HS-27A (cell line): Measurements from ENCODE around the gene PKLR.
"Not testable (repeated sequence)": the region's sequence is repeated elsewhere in the genome, so short reads cannot be mapped to it uniquely, and the experiment has no call there.

ENCODE experiments used
- DNase-seq: peaks from one replicate; pipeline ENCODE4 v3.0.0-alpha.2; 2012; ENCODE audit warnings: low read depth, missing footprints

Gene PKLR

DNA sequence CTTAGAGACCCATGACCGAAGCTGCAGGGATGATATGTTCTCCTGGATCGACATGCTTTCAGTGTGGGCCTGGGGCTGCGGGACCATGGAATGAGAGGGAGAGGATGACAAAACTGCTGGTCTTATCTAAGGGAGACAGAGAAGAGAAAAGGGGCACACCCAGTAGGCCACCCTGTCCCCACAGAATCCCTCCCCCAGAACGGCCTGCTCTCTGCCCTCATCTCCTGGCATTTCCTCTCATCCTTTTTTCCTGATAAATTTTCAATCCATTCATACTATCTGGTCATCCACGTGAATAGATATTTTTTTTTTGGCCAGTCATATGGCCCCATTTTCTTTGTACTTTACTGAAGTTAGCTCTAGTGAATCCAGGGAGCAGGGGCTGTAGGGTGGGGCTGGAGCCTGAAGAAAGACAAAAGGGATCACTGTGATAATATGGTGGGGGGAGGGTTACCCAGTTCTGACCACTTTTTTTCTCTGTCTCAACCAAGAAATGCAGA lies at the start of gene PKLR:
PKLR (minus strand) TSS at position 97 of the 500 bp plus-strand sequence; CDS start at position 54, 43 bp downstream.
- no peak for DNase-seq

GRCh38 chr1:155342842-155343241 lies 41.6 kb upstream of the PKLR start:
- DNase-seq = no peak

- DNase-seq = no peak
Measured at GRCh38 chr1:155339515-155340097, 38.4 kb upstream of the PKLR start.

- no peak for DNase-seq
Measured at GRCh38 chr1:155334962-155335361, 33.7 kb upstream of the PKLR start.

DNA sequence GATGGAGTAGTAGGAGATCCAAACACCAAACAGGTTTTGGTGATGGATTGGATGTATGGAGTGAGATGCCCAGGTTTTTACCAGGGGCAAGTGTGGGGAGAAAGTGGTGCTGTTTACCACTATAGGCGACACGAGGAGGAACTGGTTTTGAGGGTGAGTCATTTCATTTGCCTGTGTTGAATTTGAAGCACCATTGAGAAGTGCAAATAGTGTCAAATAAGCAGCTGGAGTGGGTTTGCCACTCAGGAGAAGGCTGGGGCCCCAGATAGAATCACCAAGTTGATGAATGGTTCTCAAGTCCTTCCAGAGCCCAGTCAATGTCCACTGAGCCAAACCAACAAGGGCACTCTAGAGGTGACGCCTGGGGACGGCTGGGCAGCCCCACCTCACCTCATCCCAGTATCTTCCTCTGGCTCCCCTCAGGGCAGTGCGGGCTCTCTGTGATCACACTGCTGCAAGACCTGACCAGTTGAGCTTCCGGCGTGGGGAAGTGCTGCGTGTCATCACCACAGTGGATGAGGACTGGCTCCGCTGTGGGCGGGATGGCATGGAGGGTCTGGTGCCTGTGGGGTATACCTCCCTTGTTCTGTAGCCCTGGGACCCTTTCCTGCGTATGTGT lies 28.9 kb upstream of the PKLR start:
- DNase-seq = no peak

- DNase-seq = not testable (repeated sequence)
Measured at GRCh38 chr1:155328856-155329255, 27.6 kb upstream of the PKLR start.

DNA sequence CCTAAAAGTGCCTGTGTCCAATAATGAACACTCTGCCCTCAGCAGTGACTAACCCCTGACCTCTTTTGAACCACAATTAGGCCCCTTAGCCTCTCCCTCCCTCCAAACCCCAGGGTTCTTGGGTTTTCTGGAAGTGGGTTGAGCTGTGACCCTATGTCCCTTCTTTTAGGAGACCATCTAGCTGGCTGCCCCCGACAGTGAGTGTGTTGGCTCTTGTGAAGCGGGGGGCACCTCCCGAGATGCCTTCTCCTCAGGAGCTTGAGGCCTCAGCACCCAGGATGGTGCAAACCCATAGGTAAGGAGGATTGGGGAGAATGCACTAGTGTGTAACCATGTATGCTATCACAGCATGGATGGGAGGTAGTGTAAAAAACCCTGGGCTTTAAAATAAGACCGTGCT lies 26.7 kb upstream of the PKLR start:
- DNase-seq = no peak

- DNase-seq = no peak
Measured at GRCh38 chr1:155326631-155327037, 25.4 kb upstream of the PKLR start.

- DNase-seq = no peak
Measured at GRCh38 chr1:155326020-155326526, 24.8 kb upstream of the PKLR start.

DNA sequence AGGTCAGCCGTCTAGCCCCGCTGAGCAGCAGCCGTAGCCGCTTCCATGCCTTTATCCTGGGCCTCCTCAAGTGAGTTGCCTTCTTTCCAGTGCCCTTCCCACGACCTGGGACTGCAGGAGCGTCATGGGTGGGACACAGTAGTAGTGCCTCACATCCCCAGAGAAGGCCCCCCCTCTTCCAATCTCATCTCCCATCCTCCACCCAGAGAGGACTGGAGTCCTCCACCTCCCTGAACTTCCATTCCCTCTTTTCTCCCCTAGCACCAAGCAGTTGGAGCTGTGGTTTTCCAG lies 24.3 kb upstream of the PKLR start:
- no peak for DNase-seq

DNA sequence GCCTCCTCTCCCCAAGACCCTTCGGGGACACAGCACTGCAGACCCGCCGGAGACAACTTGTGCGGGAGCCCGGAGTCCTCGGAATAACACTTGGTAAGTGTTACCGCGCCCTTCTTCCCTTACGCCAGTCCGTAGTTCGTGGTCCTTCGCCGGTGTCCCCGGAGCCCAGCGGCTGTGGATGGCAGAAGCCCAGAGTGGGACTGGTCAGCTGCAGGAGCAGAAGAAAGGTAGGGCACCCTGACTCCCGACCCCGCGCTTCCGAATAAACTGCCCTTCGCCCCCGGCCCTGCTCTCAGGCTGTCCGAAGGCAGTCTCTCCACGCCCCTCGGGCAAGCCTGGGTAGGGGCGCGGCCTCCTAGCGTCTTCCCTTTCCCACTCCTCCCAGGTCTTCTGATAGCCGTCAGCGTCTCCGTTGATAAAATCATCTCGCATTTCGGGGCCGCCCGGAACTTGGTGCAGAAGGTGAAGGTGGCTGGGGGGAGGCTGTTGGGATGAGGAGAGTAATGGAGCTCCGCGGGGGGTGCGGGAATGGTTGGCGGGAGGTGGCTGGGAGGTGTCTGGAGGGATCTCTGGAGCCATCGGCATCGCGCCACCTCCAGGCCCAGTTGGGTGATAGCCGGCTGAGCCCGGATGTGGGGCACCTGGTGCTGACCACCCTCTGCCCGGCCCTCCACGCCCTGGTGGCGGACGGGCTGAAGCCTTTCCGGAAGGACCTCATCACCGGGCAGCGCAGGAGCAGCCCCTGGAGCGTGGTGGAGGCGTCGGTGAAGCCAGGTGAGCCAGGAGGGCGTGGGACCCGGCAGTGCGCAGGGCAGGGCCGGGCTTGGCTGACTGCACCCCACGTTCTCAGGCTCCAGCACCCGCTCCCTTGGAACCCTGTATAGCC lies 23.7 kb upstream of the PKLR start:
- peak; percentile 22 for DNase-seq

DNA sequence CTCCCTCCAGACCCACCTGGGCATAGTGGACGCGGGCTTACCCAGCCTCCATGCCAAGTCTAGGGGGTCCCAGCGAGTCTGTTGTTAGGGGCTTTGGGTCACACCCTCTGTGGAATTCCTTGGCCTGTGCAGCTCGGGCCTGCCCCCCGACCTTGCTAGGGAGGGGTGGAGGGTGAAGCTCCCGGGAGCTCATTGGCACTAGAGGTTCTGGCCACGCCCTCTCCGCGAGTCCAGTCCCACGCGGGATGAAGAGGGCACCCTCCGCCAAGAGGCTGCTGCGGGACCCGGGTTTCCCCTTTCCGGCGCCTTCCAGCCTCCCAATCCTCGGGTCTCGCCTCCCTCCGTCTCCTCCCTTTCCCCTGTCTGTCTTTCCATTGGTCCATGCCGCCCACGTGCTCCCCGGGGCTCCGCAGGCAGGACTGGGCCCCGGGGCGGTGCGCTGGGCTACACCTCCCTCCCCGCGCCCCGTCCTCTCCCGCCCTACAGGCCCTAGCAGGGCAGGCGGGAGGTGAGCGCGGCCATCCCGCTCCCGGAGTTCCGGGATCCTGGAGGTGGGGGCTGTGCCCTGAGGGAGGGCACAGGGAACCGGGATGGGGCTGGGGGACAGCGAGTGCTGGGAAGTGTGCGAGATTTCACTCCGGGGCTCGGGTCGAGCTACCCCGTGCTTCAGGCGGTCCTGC lies 22.9 kb upstream of the PKLR start:
- DNase-seq = peak; percentile 85

DNA sequence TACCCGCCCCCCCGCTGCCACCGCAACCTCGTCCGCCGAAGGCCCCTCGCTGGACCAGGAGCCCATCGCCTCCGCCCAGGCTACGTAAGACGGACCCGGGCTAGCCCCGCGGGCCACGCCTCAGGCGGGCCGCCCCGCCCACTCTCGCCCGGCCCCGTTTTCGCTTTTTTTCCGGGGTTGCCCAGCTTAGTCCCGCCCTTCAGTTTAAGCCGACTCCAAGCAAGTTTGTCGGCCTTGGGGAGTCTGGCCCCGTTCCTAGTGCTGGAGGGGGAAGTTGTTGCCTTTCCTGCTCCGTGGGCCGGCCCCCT lies 22.4 kb upstream of the PKLR start:
- DNase-seq = peak; percentile 76

DNA sequence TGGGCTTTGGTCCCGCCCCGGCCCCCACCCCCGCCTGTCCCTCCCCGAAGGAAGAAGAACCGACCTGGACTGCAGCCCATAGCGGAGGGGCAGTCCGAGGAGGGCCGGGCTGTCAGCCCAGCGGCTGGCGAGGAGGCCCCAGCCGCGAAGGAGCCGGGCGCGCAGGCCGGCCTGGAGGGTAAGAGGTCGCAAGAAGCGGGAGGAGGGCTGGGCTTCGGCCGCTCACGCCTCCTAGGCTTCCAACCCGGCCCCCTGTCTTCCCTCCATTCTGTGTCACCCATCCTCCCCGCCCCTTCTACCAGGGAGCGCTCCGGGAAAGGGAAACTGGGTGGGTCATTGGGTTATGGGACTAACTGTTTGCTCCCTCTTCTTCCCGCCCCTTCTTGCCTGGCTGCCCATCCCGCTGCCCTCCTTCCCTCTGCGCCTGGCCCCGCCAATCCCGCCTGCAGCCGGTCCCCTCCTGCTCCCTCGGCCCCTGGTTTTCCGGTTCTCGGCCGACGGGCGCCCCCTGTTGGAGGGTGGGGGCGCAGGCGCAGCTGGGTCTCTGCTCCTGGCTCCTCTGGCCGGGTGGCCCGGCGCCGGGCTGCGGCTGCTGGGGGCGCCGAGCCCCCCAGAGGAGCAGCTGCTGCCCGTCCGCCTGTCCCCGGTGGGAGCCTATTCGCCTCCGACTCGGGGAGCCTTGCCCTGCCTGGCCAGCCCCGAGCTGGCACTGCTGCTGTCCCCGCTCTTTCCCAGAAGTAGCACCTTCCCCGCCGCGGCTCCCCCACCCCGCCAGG lies 21.9 kb upstream of the PKLR start:
- peak; percentile 86 for DNase-seq

DNA sequence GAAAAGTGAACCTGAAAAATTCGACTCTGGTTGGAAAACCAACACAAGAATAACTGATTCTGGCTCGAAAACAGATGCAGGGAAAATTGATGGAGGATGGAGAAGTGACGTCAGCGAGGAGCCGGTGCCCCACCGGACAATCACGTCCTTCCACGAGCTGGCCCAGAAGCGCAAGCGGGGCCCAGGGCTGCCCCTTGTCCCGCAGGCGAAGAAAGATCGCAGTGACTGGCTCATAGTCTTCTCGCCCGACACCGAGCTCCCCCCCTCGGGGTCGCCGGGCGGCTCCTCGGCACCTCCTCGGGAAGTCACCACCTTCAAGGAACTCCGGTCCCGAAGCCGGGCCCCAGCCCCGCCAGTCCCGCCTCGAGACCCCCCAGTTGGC lies 21.3 kb upstream of the PKLR start:
- no peak for DNase-seq

DNA sequence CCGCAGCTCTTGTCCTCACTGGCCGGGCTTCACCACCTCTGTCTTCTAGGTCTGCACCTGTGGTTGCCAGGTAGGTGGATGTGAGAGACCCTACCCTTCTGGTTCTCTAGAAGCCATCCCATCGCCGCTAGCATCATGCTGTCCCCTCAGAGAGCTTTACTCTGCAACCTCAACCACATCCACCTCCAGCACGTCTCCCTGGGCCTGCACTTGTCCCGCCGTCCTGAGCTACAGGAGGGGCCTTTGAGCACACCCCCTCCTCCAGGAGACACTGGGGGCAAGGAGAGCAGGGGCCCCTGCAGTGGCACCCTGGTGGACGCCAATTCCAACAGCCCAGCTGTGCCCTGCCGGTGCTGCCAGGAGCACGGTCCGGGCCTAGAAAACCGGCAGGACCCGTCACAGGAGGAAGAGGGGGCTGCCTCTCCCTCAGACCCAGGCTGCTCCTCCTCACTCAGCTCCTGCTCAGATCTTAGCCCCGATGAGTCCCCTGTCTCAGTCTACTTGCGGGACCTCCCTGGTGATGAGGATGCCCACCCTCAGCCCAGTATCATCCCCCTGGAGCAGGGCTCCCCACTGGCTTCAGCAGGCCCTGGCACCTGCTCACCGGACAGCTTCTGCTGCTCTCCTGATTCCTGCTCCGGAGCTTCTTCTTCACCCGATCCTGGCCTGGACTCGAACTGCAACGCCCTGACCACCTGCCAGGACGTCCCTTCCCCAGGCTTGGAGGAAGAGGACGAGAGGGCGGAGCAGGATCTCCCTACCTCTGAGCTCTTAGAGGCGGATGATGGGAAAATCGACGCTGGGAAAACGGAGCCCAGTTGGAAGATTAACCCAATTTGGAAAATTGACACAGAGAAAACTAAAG lies 20.6 kb upstream of the PKLR start:
- no peak for DNase-seq

- no peak for DNase-seq
Measured at GRCh38 chr1:155320661-155321617, 19.7 kb upstream of the PKLR start, which contains the start of gene RUSC1. TSS of gene RUSC1 (plus strand) at chr1:155320894. CDS start at chr1:155321774, 880 bp downstream.

GRCh38 chr1:155320252-155320651 lies 19.0 kb upstream of the PKLR start:
- DNase-seq = no peak

GRCh38 chr1:155319536-155319935 lies 18.3 kb upstream of the PKLR start:
- no peak for DNase-seq
